Breast epithelium (tissue), 3 donors: Measurements from ENCODE around the gene ADAMTS13.

ENCODE experiments used
- POLR2A ChIP-seq: fragments of 450-650 bp; IDR thresholded peaks from one replicate; pipeline ENCODE4 v1.6.1; 2016; ENCODE audit warnings: antibody characterized with exemption, mild to moderate bottlenecking, moderate library complexity
- TF ChIP-seq, protein P1 (sequence below), 3 donors: fragments of 450-650 bp; IDR thresholded peaks; one replicate each; pipeline ENCODE4 v1.5.1; 2016 to 2017; ENCODE audit warnings: antibody characterized with exemption in 3 of 3, mild to moderate bottlenecking in 3 of 3, moderate library complexity in 3 of 3

DNA sequence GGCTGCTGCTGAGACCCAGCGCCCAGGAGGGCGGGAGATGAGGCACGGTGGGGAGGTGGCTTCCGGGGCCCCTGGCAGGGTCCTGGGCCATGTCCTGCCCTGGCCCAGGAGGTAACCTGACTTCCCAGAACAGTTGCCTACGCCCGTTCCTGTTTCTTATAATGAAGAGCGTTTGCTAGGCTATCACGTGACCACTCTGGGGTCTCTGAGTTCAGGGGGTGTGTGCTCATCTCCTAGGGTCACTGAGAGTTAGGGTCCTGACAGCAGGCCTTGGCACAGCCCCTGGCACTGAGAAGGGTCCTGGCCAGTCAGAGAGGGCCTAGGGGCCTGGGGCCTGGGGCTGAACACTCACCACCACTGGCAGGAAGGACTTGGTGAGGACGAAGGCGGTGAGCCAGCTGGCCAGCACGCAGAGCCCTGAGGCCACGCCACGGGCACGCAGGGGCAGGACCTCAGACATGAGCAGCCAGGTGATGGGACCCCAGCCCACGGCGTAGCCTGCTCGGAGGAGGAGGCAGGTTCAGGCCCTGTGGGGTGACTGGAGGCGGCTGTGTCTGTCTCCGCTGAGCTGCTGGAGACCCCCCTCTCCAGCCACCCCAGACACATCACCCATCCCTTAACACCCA is 50.7 kb downstream of the ADAMTS13 start:
- TF ChIP-seq, protein P1, sequence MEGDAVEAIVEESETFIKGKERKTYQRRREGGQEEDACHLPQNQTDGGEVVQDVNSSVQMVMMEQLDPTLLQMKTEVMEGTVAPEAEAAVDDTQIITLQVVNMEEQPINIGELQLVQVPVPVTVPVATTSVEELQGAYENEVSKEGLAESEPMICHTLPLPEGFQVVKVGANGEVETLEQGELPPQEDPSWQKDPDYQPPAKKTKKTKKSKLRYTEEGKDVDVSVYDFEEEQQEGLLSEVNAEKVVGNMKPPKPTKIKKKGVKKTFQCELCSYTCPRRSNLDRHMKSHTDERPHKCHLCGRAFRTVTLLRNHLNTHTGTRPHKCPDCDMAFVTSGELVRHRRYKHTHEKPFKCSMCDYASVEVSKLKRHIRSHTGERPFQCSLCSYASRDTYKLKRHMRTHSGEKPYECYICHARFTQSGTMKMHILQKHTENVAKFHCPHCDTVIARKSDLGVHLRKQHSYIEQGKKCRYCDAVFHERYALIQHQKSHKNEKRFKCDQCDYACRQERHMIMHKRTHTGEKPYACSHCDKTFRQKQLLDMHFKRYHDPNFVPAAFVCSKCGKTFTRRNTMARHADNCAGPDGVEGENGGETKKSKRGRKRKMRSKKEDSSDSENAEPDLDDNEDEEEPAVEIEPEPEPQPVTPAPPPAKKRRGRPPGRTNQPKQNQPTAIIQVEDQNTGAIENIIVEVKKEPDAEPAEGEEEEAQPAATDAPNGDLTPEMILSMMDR (IDR thresholded peaks at IDR 0.05), result no peak
- no peak for TF ChIP-seq POLR2A
